Measurements from ENCODE around the gene SNX2.

DNA sequence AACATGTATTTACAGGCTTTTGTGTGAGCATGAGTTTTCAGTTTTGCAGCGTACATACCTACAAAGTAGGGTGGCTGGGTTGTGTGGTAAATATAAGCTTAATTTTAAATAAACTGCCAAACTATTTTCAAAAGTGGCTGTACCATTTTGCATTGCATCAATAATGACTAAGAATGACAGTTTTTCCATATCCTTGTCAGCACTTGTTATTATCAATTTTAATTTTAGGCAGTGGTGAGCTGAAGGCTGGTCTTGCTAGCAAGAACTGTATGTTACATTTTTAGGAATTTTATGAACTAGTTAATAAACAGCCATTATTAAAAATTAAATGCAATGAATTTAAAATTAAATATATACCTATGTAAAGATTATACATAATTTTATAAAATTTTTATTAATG lies 6.6 kb downstream of the SNX2 start:
- TF ChIP-seq, protein P1, sequence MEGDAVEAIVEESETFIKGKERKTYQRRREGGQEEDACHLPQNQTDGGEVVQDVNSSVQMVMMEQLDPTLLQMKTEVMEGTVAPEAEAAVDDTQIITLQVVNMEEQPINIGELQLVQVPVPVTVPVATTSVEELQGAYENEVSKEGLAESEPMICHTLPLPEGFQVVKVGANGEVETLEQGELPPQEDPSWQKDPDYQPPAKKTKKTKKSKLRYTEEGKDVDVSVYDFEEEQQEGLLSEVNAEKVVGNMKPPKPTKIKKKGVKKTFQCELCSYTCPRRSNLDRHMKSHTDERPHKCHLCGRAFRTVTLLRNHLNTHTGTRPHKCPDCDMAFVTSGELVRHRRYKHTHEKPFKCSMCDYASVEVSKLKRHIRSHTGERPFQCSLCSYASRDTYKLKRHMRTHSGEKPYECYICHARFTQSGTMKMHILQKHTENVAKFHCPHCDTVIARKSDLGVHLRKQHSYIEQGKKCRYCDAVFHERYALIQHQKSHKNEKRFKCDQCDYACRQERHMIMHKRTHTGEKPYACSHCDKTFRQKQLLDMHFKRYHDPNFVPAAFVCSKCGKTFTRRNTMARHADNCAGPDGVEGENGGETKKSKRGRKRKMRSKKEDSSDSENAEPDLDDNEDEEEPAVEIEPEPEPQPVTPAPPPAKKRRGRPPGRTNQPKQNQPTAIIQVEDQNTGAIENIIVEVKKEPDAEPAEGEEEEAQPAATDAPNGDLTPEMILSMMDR (IDR thresholded peaks at IDR 0.05), result no peak
- TF ChIP-seq POLR2A (IDR thresholded peaks at IDR 0.05) (no peak), POLR2AphosphoS5 (IDR thresholded peaks at IDR 0.05) (no peak)
